HG03135 (cell line): ENCODE measurements around the gene SETD3.

Experiments
- ATAC-seq: cut with Tn5 transposase; IDR thresholded peaks from one replicate; pipeline ENCODE4 v1.9.1; 2021; ENCODE audit warnings: mild to moderate bottlenecking, moderate library complexity; ENCODE audit not compliant: unreplicated experiment

The SETD3 gene

DNA sequence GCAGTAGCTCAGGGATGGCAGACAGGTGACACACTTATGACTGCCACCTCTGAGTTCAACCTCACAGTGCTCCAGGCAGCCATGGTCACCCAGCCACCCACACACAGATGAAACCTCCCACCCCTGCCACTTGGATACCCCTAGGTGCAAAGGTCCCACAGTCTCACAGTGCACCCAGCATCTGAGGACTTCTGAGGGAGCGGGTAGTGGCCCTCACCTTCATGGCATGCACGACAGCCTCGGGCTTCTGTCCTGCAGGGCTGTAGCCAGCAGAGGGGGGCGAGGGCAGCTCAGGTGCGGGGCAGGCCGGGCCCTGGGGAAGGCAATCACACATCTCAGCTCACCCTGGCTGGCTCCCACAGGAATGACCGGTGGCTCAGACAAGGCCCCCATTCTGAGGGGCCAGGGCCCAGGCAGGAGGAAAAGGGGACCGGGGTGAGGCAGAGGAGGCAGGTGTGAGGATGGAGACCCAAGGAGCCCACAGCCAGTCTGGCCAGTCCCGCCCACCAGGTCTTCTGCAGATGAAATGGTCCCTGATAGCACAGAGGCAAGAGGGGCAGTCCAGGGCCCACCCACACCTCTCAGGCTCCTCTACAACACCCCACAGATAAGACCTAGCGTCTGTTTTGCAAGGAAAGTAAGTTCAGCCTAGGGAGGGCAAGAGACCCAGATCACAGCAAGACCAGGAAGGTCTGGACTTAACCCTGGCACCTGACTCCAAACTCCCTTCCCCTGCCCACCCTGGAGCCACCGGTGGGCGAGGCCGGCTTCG, 36.4 kb upstream of the SETD3 start:
- no peak for ATAC-seq

DNA sequence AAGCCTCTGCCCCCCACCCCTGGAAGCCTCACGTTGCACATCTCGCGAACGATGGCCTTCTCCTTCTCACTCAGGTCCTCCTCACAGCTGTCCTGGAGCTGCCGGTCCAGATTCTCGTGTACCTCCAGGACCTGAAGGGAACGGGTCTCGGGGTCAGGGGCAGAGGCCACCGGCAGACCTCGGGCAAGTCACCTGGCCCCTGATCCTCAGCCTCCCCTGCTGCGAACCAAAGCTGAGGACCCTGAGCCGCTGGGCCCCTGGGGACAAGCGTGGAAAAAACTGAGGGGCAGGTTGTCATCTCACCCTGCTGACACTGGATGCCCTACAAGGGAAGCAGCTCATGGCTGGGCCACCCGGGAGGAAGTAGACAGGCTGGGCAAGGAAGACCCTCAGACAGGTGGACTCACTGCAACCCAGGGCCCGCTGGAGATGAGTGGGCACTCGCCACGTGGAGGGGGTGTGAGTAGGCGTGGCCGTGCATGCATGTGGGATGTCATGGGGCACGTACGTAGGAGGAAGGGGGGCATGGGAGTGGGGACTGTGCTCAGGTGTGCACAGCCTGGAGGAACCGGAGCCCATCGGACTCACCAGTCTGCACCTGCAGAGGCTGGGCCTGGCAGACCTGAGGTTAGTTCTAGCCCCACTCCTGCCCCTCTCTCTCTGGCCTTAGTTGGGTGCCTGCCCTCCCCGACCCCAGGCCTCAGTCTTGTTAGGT, 35.7 kb upstream of the SETD3 start:
- ATAC-seq, result no peak

DNA sequence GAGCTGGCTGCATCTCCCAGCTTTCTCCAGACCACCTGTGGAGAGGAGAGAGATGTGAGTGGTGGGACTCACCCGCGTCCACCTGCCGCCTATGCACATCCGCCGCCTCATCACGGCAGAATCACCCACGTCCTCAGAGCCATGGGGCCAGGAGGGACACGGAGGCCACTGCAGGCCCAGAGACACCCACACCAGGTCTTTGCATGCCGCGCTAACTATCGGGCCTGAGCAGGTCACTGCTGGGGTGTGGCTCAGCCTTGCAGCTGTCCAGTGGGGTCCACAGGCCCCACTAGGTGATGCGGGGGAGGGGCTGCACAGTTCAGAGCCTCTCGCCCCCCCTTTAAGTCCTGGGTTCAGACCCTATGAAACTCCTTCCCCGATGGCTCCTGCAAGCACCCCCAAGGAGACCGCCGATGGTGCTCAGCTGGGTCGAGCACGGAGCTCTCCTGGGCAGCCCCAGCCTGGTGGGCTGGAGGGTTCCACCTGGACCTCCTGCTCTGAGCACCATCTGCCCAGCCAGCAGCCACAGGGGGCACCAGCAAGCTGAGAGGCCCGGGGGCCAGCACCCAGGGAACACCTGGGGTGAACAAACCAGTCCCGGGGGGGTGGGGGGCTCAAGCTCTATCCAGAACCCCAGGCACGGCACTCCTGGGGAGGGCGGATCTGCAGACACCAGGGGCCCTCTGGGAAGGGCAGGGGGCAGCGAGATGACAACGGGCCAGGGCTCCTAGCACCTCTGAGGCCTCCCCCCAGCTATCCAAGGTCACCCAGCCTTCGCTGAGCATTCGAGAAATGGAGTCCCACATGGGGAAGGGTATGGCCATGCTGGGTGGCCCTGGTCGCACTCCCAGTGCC, 34.9 kb upstream of the SETD3 start:
- no peak for ATAC-seq

DNA sequence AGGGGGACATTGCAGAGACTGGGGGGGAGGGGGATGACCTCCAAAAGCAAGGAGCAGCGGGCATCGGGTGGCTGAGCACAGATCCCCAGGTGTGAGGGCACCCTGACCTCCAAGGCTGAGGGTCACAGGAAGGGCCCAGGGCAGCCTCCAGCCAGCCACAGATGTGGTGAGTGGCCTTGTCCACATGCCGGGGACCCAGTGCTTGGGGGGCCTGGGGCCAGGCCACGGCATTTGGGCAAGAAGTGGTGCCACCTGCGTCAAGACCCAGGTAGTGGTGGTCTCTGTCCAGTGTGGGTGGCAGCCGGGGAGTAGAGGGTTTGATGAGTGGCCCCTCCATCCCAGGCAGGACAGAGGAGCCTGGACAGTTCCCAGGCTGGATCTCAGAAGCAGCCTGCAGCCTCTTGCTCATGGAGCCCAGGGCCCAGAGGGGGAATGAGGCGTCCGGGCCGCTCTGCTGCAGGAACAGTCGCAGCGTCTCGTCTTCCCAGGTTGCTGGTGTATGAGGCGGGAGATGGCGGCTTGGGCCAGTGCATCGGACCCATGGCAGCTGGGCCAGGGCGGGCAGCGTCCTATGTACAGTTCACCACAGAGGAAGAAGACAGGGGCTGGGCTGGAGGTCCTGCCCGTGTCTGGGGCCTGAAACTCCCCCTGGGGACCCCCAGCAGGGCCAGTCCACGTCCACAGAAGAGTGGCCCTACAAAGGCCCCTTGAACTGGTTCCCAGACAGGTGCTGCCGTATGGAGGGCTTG, 34.1 kb upstream of the SETD3 start:
- ATAC-seq, result no peak

DNA sequence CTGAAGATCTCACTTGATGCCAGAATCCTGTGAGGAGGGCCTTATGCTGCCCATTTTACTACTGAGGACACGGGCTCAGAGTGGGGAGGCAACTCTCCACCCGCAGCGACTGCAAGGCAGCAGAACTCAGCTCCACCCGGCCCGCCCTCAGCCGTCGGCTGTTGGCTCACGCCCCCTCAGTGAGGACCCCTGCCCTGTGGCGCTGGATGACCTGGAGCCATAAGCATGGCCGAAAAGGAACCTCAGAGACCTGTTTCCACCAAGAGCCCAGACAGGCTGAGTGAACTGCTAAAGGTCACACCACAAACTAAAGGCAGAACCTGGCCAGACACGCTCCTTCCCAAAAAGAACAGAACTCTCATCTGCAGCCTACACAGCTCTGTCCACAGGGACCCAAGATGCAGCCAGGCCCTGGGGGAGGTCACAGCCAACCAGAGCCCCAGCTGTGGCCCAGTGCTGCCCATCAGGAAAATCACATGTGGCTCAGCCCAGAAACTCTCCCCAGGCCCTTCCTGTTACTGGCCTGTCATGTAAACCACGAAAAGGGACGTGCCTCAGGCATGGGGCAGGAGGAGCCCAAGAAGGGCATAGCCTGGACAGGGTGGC, 33.4 kb upstream of the SETD3 start:
- ATAC-seq, result no peak

DNA sequence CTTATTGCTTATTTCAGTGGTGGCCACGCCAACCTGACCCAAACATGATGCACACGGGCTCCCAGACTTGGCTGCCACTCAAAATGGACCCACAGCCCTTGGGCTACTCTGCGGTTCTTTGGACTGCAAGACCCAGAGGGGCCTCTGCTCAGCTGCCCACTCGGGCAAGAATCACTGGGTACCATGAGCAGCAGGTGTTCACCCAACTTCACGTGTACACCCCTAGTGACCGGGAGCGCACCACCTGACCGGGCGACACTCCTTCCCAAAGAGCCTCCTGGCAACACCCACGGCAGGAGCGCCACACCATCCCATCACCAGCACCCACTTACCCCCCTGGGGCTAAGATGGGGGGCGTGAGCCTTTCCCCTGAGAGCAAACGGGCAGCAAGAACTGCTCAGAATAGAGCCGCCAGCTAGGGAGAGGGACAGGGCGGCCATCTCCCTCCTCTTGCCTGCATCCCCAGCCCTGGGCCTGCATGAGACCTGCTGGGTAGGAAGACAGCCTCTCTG, 32.6 kb upstream of the SETD3 start:
- ATAC-seq, result no peak

DNA sequence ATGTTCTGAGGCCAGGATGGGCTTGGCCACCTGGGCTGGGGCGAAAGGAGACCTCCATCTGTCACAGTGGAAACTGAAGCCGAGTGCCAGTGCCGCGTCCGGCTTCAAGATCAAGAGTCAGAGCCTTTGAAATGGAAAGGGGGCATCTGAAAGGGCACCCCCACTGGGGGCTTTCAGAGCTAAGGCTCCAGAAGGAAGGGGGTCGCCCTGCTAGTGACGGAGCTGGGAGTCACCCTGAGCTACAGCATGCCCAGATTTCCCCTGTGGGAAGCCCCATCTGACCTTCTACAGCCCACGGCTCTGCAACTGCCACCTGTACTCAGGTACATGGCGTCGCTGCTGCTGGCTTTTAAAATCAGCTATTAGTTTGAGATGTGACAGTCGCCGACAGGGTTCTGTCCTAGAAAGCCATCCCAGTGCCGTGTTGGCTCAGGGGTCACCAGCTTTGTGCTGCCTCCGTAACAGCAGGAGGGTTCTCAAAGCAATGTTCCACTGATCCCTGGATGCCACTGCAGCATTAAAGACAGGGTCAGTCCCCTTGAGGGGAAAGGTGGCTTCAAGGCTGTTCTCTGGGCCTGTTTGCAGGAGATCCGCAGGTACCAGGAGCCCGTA, 32.0 kb upstream of the SETD3 start:
- no peak for ATAC-seq

DNA sequence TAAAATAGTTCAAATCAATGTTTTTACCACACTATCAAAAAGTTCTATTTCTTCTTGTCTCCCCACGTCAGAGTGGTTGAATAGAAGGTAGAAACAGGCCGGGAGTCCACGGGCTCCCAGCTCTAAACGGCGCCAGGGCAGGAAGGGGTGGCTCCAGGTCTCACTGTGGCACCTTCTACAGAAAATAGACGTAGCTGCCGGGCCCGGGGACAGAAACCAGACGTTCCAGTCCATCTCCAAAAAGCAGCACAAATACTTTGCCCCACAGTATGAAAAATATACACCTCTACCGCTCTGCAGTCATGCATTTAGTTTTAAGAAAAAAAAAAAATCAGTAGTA, 31.4 kb upstream of the SETD3 start:
- ATAC-seq, result no peak

DNA sequence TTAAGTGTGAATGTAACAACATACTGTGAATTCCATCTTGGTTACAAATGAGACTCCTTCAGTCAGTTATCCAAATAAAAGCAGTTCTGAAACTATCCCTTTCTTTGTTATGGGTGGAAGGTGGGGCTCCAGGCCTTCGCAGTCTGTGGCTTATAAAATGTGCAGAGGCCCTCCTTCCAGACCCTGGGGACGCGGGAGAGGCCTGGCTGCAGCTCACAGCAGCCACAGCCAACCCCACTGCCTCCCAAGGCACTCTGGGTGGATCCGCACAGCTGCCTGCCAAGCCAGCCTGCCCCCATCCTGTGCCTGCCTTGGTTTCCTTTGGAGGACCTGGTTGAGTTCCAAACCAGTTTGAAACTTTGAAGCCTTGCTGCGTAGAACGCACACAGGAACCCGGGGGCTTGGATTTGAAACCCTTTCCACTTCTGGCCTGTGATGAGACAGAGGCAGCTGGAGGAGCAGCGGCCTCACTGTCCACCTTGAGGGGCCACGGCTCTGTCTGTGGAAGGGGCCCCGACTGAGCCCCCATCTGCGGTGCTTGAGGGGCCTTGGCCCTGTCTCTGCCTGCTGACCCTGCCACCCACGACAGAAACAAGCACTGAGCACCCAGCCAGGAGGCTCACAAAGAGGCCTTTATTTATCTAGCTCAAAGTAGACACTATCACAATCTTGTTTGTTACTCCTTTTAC, 30.9 kb upstream of the SETD3 start:
- ATAC-seq, result no peak

DNA sequence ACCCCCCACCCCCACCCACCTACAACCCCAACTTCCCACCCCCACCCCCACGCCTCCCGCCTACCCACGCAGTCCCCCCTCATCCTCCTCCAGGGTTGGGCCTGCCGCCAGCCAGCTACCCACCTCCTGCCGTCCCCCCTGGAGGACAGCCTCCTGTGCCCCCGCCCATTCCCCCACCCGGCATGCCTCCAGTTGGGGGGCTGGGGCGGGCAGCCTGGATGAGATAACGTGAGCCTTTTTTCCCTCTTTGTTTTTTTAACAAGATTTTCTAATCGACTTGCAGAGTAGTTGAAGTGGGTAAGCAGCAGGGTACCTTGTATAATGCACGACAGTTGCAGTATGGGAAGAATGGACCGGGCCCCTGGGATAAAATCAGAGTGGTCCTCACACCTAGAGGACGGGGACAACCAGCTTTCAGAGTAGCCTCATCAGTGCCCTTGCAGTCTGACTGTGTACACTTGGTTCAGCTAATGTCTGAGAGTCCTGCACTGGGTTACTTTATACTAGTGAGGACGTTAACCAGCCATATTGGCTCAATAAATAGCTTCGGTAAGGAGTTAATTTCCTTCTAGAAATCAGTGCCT, 30.0 kb upstream of the SETD3 start:
- ATAC-seq, result no peak

DNA sequence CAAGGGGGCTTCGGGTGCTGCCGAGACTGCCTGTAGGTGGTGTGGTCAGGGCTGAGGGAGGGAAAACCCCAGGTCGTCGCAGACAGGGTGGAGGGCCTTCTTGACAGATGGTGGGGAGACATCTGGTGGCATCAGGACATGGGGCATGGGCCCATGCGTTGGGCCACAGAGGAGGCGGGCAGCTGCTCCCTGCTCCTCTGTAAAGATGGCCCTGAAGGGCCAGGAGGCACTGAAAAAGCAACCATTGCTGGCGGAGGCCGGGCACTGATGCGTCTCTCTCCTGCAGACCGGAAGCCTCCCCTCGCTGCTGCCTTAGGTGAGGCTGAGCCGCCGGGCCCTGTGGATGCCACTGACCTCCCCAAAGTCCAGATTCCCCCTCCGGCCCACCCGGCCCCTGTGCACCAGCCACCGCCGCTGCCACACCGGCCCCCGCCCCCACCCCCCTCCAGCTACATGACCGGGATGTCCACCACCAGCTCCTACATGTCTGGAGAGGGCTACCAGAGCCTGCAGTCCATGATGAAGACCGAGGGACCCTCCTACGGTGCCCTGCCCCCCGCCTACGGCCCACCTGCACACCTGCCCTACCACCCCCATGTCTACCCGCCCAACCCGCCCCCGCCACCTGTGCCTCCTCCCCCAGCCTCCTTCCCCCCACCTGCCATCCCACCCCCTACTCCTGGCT, 29.4 kb upstream of the SETD3 start:
- no peak for ATAC-seq

DNA sequence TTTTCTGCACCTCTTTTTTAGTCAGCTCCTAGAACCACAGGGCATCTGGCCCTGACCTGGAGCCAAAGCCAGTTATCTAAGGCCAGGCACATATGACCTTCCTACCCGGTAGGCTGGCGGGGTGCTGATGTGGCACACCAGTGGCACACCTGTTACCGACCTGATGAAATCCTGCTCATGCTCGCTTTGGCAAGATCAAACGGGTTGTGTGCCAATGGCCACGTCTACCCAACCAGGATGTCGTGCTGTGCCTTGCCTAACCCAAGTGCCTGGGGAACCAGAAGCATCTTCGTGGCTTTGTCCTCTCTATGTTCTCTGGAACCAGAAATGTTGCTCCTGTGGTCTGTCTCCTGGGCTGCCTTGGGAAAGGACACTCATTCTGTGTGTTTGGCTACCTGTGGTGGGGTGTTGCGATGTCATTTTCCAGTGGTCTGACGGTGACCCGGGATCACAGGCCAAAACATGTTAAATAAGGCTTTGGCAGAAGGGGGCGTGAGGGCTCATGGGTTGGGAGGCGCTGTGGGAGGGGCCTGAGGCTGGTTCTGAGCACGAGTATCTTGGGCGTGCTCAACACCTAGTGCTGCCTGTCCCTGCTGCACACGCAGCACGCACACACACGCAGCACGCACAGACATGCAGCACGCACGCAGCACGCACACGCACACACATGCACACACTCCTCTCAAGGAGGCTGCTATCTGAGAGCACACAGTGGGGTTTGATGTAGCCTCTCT, 28.4 kb upstream of the SETD3 start:
- ATAC-seq, result no peak

DNA sequence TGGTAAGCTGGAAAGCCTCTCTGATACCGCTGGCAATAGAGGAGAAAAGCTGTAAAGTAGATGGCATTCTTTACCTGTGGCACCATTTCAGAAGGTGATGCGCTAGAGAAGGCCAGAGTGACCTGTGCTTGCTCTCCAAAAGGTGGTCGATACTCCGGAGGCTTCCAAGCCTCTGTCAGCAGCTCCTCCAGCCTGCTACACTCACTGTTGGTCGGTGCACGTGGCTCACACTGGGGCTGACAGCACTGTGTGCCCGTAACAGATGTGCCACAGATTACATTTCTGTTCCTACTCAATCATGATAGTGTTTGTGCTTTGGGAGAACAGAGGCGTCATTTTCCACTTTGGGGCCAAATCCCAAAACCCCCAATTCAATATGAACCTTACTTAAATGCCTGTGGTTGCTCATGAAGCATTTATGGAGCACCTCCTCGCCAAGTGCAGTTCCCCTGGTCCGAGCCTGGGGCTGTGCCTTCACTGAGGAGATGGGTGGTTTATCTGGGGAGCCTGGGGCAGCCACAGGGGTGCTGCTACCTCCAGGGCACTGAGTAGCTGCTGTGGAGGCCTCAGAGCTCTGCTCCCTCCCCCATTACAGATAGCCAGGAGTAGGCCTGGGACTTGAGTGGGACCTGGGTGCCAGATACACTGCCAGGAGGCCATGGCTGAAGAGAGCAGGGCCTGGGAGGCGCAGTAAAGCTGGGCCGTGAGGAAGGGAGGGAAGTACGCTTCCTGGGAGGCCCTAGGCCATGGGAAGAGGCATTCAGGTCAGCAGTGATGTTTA, 27.4 kb upstream of the SETD3 start:
- ATAC-seq, result no peak

DNA sequence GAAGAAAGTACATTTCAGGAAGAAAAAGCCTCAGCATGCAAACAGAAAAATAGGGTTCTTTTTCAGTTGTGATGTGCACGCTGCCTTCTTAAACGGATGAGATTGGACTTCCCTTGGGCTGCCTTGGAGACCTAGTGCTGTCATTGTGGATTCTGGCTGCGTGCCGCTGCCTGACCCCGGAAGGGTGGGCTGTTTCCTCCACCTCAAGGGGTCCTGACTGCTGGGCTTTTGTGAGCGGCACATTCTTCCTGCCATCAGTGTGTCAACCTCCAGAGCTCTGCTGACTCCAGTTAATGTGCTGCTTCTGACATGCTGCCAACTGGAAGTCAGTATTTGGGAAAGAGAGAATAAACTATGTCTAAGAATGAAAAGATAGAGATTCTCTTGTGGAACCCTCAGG, 25.6 kb upstream of the SETD3 start:
- no peak for ATAC-seq

DNA sequence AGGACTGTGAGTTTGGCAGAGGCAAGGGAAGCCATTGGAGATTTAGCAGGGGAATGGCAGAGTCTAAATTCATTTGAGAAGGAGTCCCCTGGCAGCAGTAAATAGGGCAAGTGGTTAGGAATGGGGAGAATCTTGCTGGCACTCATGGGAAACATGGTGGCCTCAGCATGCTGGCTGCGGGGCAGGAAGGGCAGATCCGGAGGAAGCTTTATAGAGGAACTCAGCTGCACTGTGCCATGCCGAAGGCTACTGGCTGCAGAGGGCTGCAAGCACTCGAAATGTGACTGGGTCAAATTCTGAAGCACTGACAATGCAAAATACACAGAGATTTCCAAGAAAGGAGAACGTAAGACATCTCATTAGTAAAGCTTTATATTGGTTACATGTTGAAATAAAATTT, 24.4 kb upstream of the SETD3 start:
- ATAC-seq, result no peak

DNA sequence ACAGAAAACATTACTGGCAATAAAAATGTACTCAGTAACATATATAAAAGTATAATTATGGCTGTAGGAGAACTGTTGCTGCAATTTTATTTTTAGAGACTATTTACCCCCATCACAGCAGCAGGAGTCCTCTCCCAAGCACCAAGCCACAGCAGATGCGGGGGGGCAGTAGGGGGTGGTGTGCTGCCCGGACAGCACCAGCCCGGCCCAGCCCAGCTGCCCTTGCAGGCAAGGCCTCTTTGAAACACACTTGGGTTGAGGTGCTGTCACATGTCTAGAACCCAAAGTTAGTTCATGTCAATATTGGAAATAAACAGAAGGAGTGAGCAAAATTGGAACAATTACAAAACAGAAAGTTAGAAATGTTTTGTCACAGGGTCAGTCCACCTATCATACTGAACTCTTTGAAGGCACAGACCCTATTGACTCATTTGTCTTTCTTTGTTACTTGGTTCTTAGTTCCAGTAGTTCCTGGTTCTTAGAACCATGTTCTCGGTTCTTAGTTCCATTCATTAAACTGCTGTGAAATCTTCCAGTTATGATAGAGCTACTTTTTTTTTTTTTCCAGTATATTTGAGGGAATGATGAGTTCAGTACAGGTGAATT, 23.3 kb upstream of the SETD3 start:
- ATAC-seq, result no peak

DNA sequence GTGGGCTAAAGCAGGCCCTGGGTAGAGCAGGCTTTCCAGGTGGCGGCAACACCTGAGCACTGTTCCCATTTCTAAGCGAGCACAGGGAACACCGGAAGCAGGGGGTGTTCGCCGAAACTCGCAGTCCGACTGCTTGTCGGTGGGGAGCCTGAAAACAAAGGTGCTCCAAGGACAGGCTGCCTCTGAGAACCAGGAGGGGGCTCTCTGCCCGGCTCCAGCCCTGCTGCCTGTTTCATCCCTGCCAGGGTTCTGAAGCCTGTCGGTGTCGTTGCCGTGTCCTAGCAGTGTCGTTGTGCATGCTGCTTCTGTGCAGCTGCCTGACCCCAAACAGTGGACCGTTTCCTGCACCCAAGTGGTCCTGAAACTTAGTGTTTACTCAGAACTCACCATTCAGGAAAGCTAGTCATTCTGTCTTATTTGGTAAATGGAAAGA, 22.3 kb upstream of the SETD3 start:
- ATAC-seq, result no peak
